Kidney glomerular epithelial cell (primary cell): ENCODE measurements around the gene SNF8.
"Not testable (repeated sequence)": the region's sequence is repeated elsewhere in the genome, so short reads cannot be mapped to it uniquely, and the experiment has no call there.

ENCODE experiments used
- DNase-seq: peaks from one replicate; lab custom pipeline; 2025; lab: John Stamatoyannopoulos, UW

Gene SNF8

GRCh38 chr17:48944515-48945260, at the start of gene SNF8:
Gene SNF8, minus strand, starts transcription at chr17:48944842. Its CDS starts 108 bp downstream, at chr17:48944734.
- peak; percentile 72 for DNase-seq

DNA sequence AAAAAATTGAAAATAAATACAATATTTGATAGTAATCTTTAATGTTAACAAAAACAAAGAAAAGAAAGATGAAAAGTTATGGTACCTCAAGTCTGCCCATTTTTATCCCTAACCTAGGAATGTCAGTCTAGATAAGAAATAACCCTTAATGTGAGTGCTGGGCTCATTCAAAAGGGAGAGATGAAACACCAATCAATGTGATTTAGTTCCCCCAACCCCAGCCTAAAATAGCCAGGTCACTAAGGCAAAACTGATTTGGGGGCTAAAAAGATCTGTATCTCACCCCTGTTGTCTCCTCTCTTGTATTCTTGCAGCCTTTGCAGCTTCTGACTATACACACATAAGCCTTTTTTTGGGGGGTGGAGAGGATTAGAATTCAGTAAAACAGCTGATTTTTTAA, 49.3 kb upstream of the SNF8 start:
- DNase-seq, result no peak

- no peak for DNase-seq
Measured at GRCh38 chr17:48993305-48993704, 48.7 kb upstream of the SNF8 start.

GRCh38 chr17:48992444-48992843, 47.8 kb upstream of the SNF8 start:
- no peak for DNase-seq

GRCh38 chr17:48990882-48991357, 46.3 kb upstream of the SNF8 start:
- no peak for DNase-seq

DNA sequence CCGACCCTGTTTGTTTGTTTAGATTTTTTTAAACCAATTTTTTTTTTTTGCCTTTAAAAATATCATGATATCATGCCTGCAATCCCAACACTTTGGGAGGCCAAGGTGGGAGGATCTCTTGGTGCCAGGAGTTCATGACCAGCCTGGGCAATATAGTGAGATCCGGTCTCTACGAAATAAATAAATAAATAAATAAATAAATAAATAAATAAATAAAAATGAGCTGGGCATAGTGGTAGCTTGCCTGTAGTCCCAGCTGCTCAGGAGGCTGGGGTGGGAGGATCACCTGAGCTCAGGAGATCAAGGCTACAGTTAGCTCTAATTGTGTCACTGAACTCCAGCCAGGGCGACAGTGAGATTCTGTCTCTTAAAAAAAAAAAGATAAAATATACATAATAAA, 44.5 kb upstream of the SNF8 start:
- DNase-seq, result no peak

GRCh38 chr17:48985436-48986245, 41.0 kb upstream of the SNF8 start:
- no peak for DNase-seq

- DNase-seq, result no peak
Measured at GRCh38 chr17:48981927-48982539, 37.4 kb upstream of the SNF8 start.

DNA sequence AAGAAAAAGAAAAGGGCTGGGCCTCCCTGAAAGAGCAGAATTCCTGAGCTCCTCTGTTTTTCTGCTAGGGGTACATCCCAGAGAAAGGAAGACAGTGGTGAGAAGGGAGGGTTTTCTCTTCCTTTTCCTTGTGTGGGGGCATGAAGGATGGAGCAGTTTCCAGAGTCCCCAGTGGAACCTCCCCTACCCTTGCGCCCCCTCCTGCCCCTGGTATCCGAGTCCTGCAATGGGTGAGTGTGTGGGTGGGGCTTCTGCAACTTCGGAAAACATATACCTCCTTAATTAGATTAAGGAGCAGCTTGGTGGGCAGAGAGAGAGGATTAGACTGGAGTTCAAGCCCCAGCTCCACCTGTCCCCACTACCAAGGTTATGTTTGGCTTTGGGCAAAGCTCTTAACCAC, 29.2 kb upstream of the SNF8 start:
- DNase-seq, result no peak

DNA sequence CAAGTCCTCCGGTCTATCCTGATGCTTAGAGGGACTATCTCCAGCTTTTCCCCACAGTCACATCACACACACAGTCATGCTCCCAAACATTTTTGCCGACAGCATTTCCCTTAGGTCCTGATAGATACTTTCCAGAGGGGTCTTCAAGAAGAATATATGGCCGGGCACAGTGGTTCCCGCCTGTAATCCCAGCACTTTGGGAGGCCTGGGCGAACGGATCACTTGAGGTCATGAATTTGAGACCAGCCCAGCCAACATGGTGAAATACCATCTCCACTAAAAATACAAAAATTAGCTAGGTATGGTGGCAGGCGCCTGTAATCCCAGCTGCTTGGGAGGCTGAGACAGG, 28.1 kb upstream of the SNF8 start:
- no peak for DNase-seq

DNA sequence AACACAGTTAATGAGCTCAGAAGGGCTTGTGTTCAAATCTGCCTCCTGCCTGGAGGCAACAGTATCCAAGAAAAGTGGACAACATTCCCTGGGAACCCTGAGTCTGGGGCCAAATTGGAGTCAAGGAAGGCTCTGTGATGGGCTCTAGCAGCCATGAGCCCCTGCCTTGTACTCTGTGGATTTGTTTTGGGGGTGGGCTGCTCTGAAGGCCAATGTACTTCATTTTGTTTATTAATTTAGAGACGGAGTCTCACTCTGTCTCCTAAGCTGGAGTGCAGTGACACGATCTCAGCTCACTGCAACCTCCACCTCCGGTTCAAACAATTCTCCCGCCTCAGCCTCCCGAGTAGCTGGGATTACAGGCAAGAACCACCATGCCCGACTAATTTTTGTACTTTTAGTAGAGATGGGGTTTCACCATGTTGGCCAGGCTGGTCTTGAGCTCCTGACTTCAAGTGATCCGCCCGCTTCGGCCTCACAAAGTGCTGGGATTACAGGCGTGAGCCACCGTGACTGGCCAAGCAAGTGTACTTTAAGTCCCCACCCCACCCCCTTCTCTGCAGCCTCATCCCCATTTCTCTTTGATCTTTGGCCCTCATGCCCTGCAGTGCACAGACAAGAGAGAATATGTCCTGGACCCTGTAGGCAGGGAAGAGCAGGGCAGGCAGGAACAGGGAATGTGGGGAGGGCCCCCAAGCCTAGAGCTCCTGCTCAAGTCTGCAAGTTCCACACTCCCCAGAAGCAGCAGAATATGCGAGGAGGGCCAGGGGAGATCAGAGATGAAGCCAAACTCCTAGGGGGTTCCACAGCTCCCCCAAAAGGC, 26.4 kb upstream of the SNF8 start:
- no peak for DNase-seq

DNA sequence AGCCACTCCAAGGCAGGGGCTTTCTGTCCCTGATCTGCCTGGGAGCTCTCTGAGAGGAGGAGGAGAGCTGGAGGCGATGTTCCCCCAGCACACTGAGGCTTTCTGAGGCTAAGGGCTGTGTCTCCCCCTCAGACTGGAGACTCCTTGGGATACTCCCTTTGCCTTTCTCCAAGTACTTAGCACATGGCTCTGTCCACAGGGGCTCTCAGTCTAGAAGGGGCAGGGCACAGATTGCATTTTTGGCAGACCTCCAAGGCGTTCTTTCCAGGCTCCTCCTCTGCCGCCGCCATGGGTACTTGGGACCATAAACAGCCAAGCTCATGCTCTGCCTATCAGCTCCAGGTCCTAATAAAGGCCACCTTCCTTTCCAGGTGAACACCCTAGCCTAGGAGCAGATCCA, 25.6 kb upstream of the SNF8 start:
- DNase-seq, result no peak

- DNase-seq, result peak; percentile 38
Measured at GRCh38 chr17:48961516-48962233, 17.0 kb upstream of the SNF8 start.

DNA sequence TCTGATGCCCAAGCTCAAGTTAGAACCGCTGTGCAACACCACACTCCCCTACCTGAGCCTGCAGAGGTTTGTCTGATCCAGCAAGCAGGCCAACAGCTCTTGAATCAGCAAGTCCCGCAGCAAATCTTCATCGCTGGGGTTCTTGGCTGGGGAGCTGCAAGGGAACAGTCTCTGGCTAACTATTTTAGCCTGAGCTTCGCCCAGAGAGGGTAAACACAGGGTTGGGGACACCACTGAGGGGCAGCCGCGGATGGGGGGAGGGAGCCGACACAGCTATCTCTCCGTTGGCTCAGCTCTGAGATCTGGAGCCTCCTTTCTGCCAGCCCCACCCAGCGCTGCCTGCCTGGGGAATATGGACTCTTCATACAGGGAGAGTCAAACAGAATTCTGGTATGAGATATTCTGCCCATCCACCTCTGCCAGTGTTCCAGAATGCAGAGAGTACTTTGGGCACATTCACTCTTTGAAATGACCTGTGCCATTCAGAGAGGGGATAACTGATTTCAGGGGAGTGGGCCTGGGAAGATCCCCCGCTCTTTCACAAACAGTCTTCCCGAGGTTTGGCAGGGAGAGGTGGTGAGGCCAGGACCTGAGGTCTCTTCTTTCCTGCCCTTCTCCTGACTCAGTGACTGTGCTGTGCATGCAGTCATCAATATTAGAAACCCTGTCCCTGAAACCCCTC, 16.3 kb upstream of the SNF8 start:
- DNase-seq, result no peak

GRCh38 chr17:48954300-48954755, 9.7 kb upstream of the SNF8 start:
- no peak for DNase-seq

GRCh38 chr17:48952904-48953303, 8.3 kb upstream of the SNF8 start:
- no peak for DNase-seq

GRCh38 chr17:48951572-48951971, 6.9 kb upstream of the SNF8 start:
- no peak for DNase-seq

GRCh38 chr17:48945261-48945651, 614 bp upstream of the SNF8 start:
- not testable (repeated sequence) for DNase-seq

GRCh38 chr17:48933035-48933434, 11.6 kb downstream of the SNF8 start:
- DNase-seq, result no peak

GRCh38 chr17:48930435-48930873, 14.2 kb downstream of the SNF8 start:
- DNase-seq, result no peak

GRCh38 chr17:48929812-48930165, 14.9 kb downstream of the SNF8 start:
- no peak for DNase-seq
